GM12864 (cell line): ENCODE measurements around the gene PDP2.

Source experiments
- DNase-seq: peaks from one replicate; pipeline ENCODE4 v3.0.0-alpha.2; 2011; ENCODE audit warnings: low read depth
- H3K4me3 ChIP-seq: 2 replicates; pipeline ENCODE4 v1.5.1; 2011; ENCODE audit warnings: mild to moderate bottlenecking, low read depth, low read length, control low read depth
- TF ChIP-seq, protein P1 (sequence below): IDR thresholded peaks from 2 replicates; pipeline ENCODE4 v1.5.1; 2011; ENCODE audit warnings: low read depth, mild to moderate bottlenecking, moderate library complexity, low read length, control low read depth, inconsistent platforms; ENCODE audit errors: missing control alignments

PDP2 gene

GRCh38 chr16:66918803-66919568 is 38.7 kb downstream of the PDP2 start, which contains the start of gene CDH16:
Gene CDH16, minus strand, starts transcription at chr16:66918885. Its CDS starts 820 bp downstream, at chr16:66918065.
- no peak for DNase-seq
- TF ChIP-seq, protein P1, sequence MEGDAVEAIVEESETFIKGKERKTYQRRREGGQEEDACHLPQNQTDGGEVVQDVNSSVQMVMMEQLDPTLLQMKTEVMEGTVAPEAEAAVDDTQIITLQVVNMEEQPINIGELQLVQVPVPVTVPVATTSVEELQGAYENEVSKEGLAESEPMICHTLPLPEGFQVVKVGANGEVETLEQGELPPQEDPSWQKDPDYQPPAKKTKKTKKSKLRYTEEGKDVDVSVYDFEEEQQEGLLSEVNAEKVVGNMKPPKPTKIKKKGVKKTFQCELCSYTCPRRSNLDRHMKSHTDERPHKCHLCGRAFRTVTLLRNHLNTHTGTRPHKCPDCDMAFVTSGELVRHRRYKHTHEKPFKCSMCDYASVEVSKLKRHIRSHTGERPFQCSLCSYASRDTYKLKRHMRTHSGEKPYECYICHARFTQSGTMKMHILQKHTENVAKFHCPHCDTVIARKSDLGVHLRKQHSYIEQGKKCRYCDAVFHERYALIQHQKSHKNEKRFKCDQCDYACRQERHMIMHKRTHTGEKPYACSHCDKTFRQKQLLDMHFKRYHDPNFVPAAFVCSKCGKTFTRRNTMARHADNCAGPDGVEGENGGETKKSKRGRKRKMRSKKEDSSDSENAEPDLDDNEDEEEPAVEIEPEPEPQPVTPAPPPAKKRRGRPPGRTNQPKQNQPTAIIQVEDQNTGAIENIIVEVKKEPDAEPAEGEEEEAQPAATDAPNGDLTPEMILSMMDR: no peak

GRCh38 chr16:66919569-66920298 is 39.4 kb downstream of the PDP2 start:
- H3K4me3 ChIP-seq: no peak overlapping the region
- TF ChIP-seq, protein P1: no peak
- no peak for DNase-seq

More at GRCh38 chr16:66918803-66919568, 38.7 kb downstream of the PDP2 start, which contains the start of gene CDH16:
- H3K4me3 ChIP-seq: no peak within 1 kb of the TSS

GRCh38 chr16:66920299-66920590 is 39.9 kb downstream of the PDP2 start:
- H3K4me3 ChIP-seq: no peak overlapping the region
- DNase-seq: no peak
- TF ChIP-seq, protein P1: no peak

GRCh38 chr16:66920924-66921680 is 40.8 kb downstream of the PDP2 start:
- H3K4me3 ChIP-seq: no peak overlapping the region
- no peak for DNase-seq
- TF ChIP-seq, protein P1: no peak

GRCh38 chr16:66921729-66922450 is 41.6 kb downstream of the PDP2 start:
- H3K4me3 ChIP-seq: no peak overlapping the region
- DNase-seq: no peak
- TF ChIP-seq, protein P1: no peak

GRCh38 chr16:66923247-66923731 is 43.0 kb downstream of the PDP2 start:
- no peak overlapping the region for H3K4me3 ChIP-seq
- no peak for DNase-seq
- TF ChIP-seq, protein P1: no peak
